K562 (cell line): ENCODE results near the gene TTK. TPM values are rescaled to one million over a fixed set of nuclear protein-coding genes. Genes with fewer than 3 reads are reported as not detected.
"Not testable (repeated sequence)": the region's sequence is repeated elsewhere in the genome, so short reads cannot be mapped to it uniquely, and the experiment has no call there.

Experiments
- ATAC-seq: fragments of 200-7000 bp; cut with Tn5 transposase; 3 replicates; pipeline ENCODE4 v1.9.1; 2020; ENCODE audit warnings: moderate library complexity
- BruUV-seq: library from RNA; stranded (reverse); fragments of 400-500 nt; replicated peaks from 2 replicates; lab custom pipeline; 2021; lab: Mats Ljungman, UMichigan
- CTCF ChIA-PET: fragments of 300-600 bp; formaldehyde crosslinking; extraction: SDS; loops from one replicate; lab custom pipeline; 2021; ENCODE audit warnings: low intra/inter-chr PET ratio; lab: Yijun Ruan, JAX
- POLR2A ChIA-PET: fragments of 300-600, 350-650 bp; sonication (Branson Sonifier 250); formaldehyde crosslinking; extraction: SDS; loops from one replicate; lab custom pipeline; 2021; ENCODE audit warnings: antibody characterized with exemption, inconsistent platforms; lab: Yijun Ruan, JAX
- DNase-seq, 4 experiments: peaks; one replicate each; pipeline versions ENCODE4 v3.0.0 to v3.0.0-alpha.2; 2011 to 2018; ENCODE audit warnings: low spot score in 3 of 4, mixed read lengths in 3 of 4; ENCODE audit errors: extremely low read depth in 1 of 4
- FAIRE-seq: peaks from 2 replicates; lab custom pipeline; 2011; peaks lifted over from hg19 to GRCh38; lab: Jason Lieb, UNC
- H2AFZ ChIP-seq: 2 replicates; pipeline ENCODE4 v1.6.0; 2011; ENCODE audit warnings: low read depth, low read length, control low read depth, inconsistent platforms
- H3K27ac ChIP-seq: fragments of 200-600 bp; 3 replicates; pipeline ENCODE4 v1.8.0; 2011; ENCODE audit warnings: low read depth, mild to moderate bottlenecking, control low read depth, inconsistent platforms, low read length, moderate library complexity, mixed read lengths; ENCODE audit errors: extremely low read depth
- H3K27me3 ChIP-seq, 2 experiments: fragments of 300-600 bp in 1 of 2; 2 replicates in 1 of 2; 3 replicates in 1 of 2; pipeline versions ENCODE4 v1.6.0 to v1.8.0; 2011; ENCODE audit warnings: inconsistent platforms in 2 of 2, low read length in 2 of 2, mild to moderate bottlenecking in 1 of 2, mixed read lengths in 1 of 2, moderate library complexity in 1 of 2; ENCODE audit not compliant: control insufficient read depth in 2 of 2, insufficient read depth in 2 of 2
- H3K36me3 ChIP-seq: fragments of 300-600 bp; 3 replicates; pipeline ENCODE4 v1.8.0; 2011; ENCODE audit warnings: mild to moderate bottlenecking, low read length, inconsistent platforms; ENCODE audit not compliant: control insufficient read depth, insufficient read depth
- H3K4me1 ChIP-seq, 2 experiments: fragments of 200-600 bp in 1 of 2; replicated peaks in 1 of 2; 2 replicates in 1 of 2; 3 replicates in 1 of 2; pipeline versions ENCODE4 v1.5.1 to v1.8.0; 2011; ENCODE audit warnings: inconsistent platforms in 2 of 2, low read length in 2 of 2, mild to moderate bottlenecking in 1 of 2, mixed read lengths in 1 of 2, moderate library complexity in 1 of 2; ENCODE audit not compliant: control insufficient read depth in 2 of 2, insufficient read depth in 2 of 2
- H3K4me2 ChIP-seq: 2 replicates; pipeline ENCODE4 v1.6.1; 2011; ENCODE audit warnings: low read length, control low read depth, inconsistent platforms, mixed read lengths; ENCODE audit not compliant: insufficient read depth
- H3K4me3 ChIP-seq: fragments of 200-600 bp; sonication (generic), shearing (Covaris generic); 2 replicates; pipeline ENCODE4 v1.5.1; 2016; ENCODE audit warnings: control low read depth, inconsistent platforms
- H3K79me2 ChIP-seq: fragments of 200-600 bp; 3 replicates; pipeline ENCODE4 v1.8.0; 2011; ENCODE audit warnings: low read length, inconsistent platforms; ENCODE audit not compliant: control insufficient read depth, insufficient read depth
- H3K9ac ChIP-seq, 2 experiments: 2 replicates each; pipeline versions ENCODE4 v1.6.0 to v1.6.1; 2011; ENCODE audit warnings: low read depth in 2 of 2, low read length in 2 of 2, control low read depth in 1 of 2, inconsistent platforms in 1 of 2, mild to moderate bottlenecking in 1 of 2, mixed read lengths in 1 of 2; ENCODE audit not compliant: insufficient read depth in 1 of 2
- H3K9me1 ChIP-seq: one replicate; pipeline ENCODE4 v1.6.0; 2011; ENCODE audit warnings: inconsistent platforms, mild to moderate bottlenecking, low read length, moderate library complexity; ENCODE audit not compliant: control insufficient read depth, insufficient read depth
- H3K9me3 ChIP-seq: replicated peaks from 2 replicates; pipeline ENCODE4 v1.5.1; 2011; ENCODE audit warnings: low read depth, low read length, inconsistent platforms; ENCODE audit not compliant: control insufficient read depth, insufficient read depth
- H4K20me1 ChIP-seq: replicated peaks from 2 replicates; pipeline ENCODE4 v1.6.1; 2011; ENCODE audit warnings: low read length, inconsistent platforms, mixed read lengths; ENCODE audit not compliant: control insufficient read depth, insufficient read depth
- WGBS: fragments of 100-300 bp; shearing (Covaris generic); methylation state at CpG from one replicate; pipeline ENCODE4 v1.1.6; 2016; ENCODE audit warnings: low coverage, mixed read lengths; ENCODE audit not compliant: insufficient coverage; ENCODE audit errors: missing lambda C conversion rate; 5-methylcytosine and 5-hydroxymethylcytosine counted together
- in situ Hi-C: fragments of 300-500 bp; cut with MboI; formaldehyde crosslinking; loops from 4 replicates; pipeline ENCODE4 v1.15.0; 2018; ENCODE audit warnings: inconsistent platforms, mixed read lengths
- intact Hi-C: fragments of 100-400 bp; cut with micrococcal nuclease; formaldehyde crosslinking; loops from 2 replicates; pipeline ENCODE4 v1.14.2; 2022
- polyA plus RNA-seq, 8 experiments: library from polyadenylated mRNA; depleted of rRNA in 4 of 8; stranded (reverse) in 5 of 8; unstranded in 3 of 8; fragments of >200 nt; fragmentation: Nextera tagmentation in 2 of 8; fragmentation: Illumina TruSeq in 1 of 8; extraction: Ambion mirVana in 2 of 8; extraction: Trizol in 1 of 8; gene quantifications; 2 replicates each; pipeline versions ENCODE4 v1.2.1 to v1.2.3, GENCODE V29; 2011 to 2014; ENCODE audit warnings: inconsistent platforms in 1 of 8, missing spikeins in 1 of 8
- total RNA-seq, 7 experiments: library from RNA; depleted of rRNA in 6 of 7; stranded (reverse); fragments of >200 nt in 6 of 7; fragmentation: Illumina TruSeq in 2 of 7; extraction: Trizol in 2 of 7; gene quantifications; 2 replicates each; pipeline versions ENCODE4 v1.2.1 to v1.2.3, GENCODE V29; 2011 to 2021; ENCODE audit warnings: low replicate concordance in 1 of 7

The TTK gene
- total and polyA plus RNA-seq, 9 of the 15 experiments (the other 6 are each of a cell fraction or from before 2014, with no cell fraction given): 32.7 to 58.9 (median 52.8) TPM

DNA sequence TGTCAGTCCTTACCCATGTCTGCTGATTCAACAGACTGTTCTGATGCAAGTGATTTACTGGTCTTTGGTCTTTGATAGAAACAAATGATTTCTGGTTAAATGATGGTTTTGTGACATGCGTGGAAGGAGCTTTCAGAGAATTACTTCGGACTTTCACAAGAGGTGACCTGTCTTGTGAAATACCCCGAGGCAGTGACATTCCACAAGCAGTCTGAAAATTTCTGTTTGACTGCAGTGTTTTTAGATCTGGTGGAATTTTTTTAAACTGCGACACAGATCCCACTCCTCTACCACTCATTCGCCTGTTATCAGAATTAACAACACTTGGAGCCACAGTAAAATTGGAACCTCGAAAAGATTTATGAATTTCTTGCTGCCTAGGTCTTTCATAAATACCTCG is 63.7 kb downstream of the TTK start:
- ATAC-seq, H3K27ac ChIP-seq, H3K9me3 ChIP-seq, in situ Hi-C loops, CTCF ChIA-PET, H2AFZ ChIP-seq, H4K20me1 ChIP-seq, H3K79me2 ChIP-seq, H3K9ac ChIP-seq, BruUV-seq, DNase-seq, H3K4me1 ChIP-seq, H3K4me3 ChIP-seq, FAIRE-seq, H3K4me2 ChIP-seq, H3K36me3 ChIP-seq, POLR2A ChIA-PET, H3K9me1 ChIP-seq, intact Hi-C loops: not testable (repeated sequence)
- peaks cover 11 to 23% of the 10 kb centered on the region in 2 experiments for H3K27me3 ChIP-seq
- 0% methylated on average over 6 of the region's 7 CpGs for WGBS

DNA sequence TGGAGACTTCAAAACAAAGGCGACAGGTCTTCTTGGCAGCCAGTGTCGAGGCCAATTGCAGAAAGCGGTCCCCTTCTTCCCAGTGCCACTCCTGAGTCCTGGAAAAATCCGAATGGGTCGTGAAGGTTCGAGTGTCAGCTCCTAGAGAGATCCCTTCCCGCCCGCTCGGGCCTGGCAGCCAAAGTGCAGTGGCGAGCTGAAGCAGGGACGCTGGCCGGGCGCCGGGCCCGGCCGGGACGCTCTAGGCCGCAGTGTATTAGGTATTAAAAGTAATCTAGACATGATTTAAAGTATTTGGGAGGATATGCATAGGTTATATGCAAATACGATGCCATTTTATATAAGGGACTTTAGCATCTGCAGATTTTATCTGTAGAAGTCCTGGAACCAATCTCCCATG is 66.0 kb downstream of the TTK start:
- POLR2A ChIA-PET, FAIRE-seq, H2AFZ ChIP-seq, H3K36me3 ChIP-seq, DNase-seq, ATAC-seq, H3K9me3 ChIP-seq, BruUV-seq, intact Hi-C loops, in situ Hi-C loops, H3K9me1 ChIP-seq, H4K20me1 ChIP-seq, H3K4me1 ChIP-seq, H3K4me2 ChIP-seq, H3K27ac ChIP-seq, H3K79me2 ChIP-seq, H3K9ac ChIP-seq, H3K4me3 ChIP-seq, CTCF ChIA-PET: not testable (repeated sequence)
- peaks cover 8 to 21% of the 10 kb centered on the region in 2 experiments; a peak in 4 of 5 replicates for H3K27me3 ChIP-seq
- 8% methylated on average over 16 of the region's 19 CpGs for WGBS
